SJCRH30 (cell line): ENCODE results near the gene NPAS2. TPM values are rescaled to one million over a fixed set of nuclear protein-coding genes. Genes with fewer than 3 reads are reported as not detected.

Experiments used
- DNase-seq, 2 experiments: peaks; one replicate each; pipeline ENCODE4 v3.0.0-alpha.2; 2015 to 2020
- H3K27ac ChIP-seq: fragments of 250-450 bp; sonication (Bioruptor Pico); 2 replicates; pipeline ENCODE4 v1.5.1; 2020; ENCODE audit warnings: mild to moderate bottlenecking, moderate library complexity
- H3K27me3 ChIP-seq: fragments of 250-450 bp; sonication (Bioruptor Pico); 2 replicates; pipeline ENCODE4 v1.5.1; 2020; ENCODE audit warnings: mild to moderate bottlenecking, moderate library complexity
- H3K36me3 ChIP-seq: fragments of 250-450 bp; sonication (Bioruptor Pico); 2 replicates; pipeline ENCODE4 v1.5.1; 2020; ENCODE audit warnings: mild to moderate bottlenecking, moderate library complexity
- H3K4me1 ChIP-seq: fragments of 250-450 bp; sonication (Bioruptor Pico); 2 replicates; pipeline ENCODE4 v1.5.1; 2020; ENCODE audit warnings: mild to moderate bottlenecking, moderate library complexity
- H3K4me3 ChIP-seq: fragments of 250-450 bp; sonication (Bioruptor Pico); 2 replicates; pipeline ENCODE4 v1.5.1; 2020; ENCODE audit warnings: mild to moderate bottlenecking, moderate library complexity
- H3K9me3 ChIP-seq: fragments of 250-450 bp; sonication (Bioruptor Pico); replicated peaks from 2 replicates; pipeline ENCODE4 v1.5.1; 2020; ENCODE audit warnings: mild to moderate bottlenecking, moderate library complexity
- total RNA-seq: library from RNA; depleted of rRNA; stranded (reverse); fragments of >200 nt; shearing (Covaris generic); gene quantifications from 2 replicates; pipeline ENCODE4 v1.2.3, GENCODE V29; 2014

Gene NPAS2
- total RNA-seq, 1 experiment from 2014 or later: 0.02 TPM

- H3K27me3 ChIP-seq: no peaks in the 10 kb centered on the region
- no peaks in the 10 kb centered on the region for H3K9me3 ChIP-seq
- no peaks in the 10 kb centered on the region for H3K36me3 ChIP-seq
- H3K4me3 ChIP-seq: no peak overlapping the region
- DNase-seq: no peak
- H3K27ac ChIP-seq: no peak overlapping the region
- H3K4me1 ChIP-seq: no peaks in the 10 kb centered on the region
These were observed 108.3 kb downstream of the NPAS2 start for GRCh38 chr2:100928235-100928634.

GRCh38 chr2:100929147-100929546 lies 109.2 kb downstream of the NPAS2 start:
- no peak for DNase-seq

GRCh38 chr2:100934504-100935371 lies 114.8 kb downstream of the NPAS2 start:
- DNase-seq: no peak
- H3K36me3 ChIP-seq: no peaks in the 10 kb centered on the region
- H3K4me1 ChIP-seq: no peaks in the 10 kb centered on the region
- 0 out of 2 replicates have a peak, but pooled peaks cover 3% of the 10 kb centered on the region for H3K27me3 ChIP-seq
- H3K27ac ChIP-seq: no peak overlapping the region
- no peak overlapping the region for H3K4me3 ChIP-seq
- H3K9me3 ChIP-seq: no peaks in the 10 kb centered on the region

More at GRCh38 chr2:100929147-100929546, 109.2 kb downstream of the NPAS2 start:
- no peak overlapping the region for H3K4me3 ChIP-seq
- no peaks in the 10 kb centered on the region for H3K4me1 ChIP-seq
- H3K27ac ChIP-seq: no peak overlapping the region
- H3K9me3 ChIP-seq: no peaks in the 10 kb centered on the region
- H3K36me3 ChIP-seq: no peaks in the 10 kb centered on the region
- no peaks in the 10 kb centered on the region for H3K27me3 ChIP-seq

- Histone ChIP-seq H3K9me3 (no peaks in the 10 kb centered on the region), H3K4me3 (no peak overlapping the region), H3K4me1 (no peaks in the 10 kb centered on the region), H3K27me3 (0 out of 2 replicates have a peak, but pooled peaks cover 3% of the 10 kb centered on the region), H3K27ac (no peak overlapping the region), H3K36me3 (no peaks in the 10 kb centered on the region)
- no peak for DNase-seq
These were observed 115.4 kb downstream of the NPAS2 start for GRCh38 chr2:100935372-100935752.

- Histone ChIP-seq H3K36me3 (no peaks in the 10 kb centered on the region), H3K4me3 (no peak overlapping the region), H3K9me3 (no peaks in the 10 kb centered on the region), H3K4me1 (no peaks in the 10 kb centered on the region), H3K27ac (no peak overlapping the region), H3K27me3 (0 out of 2 replicates have a peak, but pooled peaks cover 3% of the 10 kb centered on the region)
- no peak for DNase-seq
These were observed 116.3 kb downstream of the NPAS2 start for GRCh38 chr2:100936070-100936741.

GRCh38 chr2:100936972-100937542 lies 117.1 kb downstream of the NPAS2 start:
- no peak for DNase-seq
- Histone ChIP-seq H3K9me3 (no peaks in the 10 kb centered on the region), H3K4me1 (no peaks in the 10 kb centered on the region), H3K27me3 (0 out of 2 replicates have a peak, but pooled peaks cover 3% of the 10 kb centered on the region), H3K27ac (no peak overlapping the region), H3K36me3 (no peaks in the 10 kb centered on the region), H3K4me3 (no peak overlapping the region)

GRCh38 chr2:100938031-100939026 lies 118.4 kb downstream of the NPAS2 start:
- 0 out of 2 replicates have a peak, but pooled peaks cover 3% of the 10 kb centered on the region for H3K27me3 ChIP-seq
- no peaks in the 10 kb centered on the region for H3K4me1 ChIP-seq
- no peak for DNase-seq
- no peak overlapping the region for H3K4me3 ChIP-seq
- H3K27ac ChIP-seq: no peak overlapping the region
- no peaks in the 10 kb centered on the region for H3K9me3 ChIP-seq
- no peaks in the 10 kb centered on the region for H3K36me3 ChIP-seq

- Histone ChIP-seq H3K4me1 (no peaks in the 10 kb centered on the region), H3K36me3 (no peaks in the 10 kb centered on the region), H3K27ac (no peak overlapping the region), H3K27me3 (0 out of 2 replicates have a peak, but pooled peaks cover 3% of the 10 kb centered on the region), H3K4me3 (no peak overlapping the region), H3K9me3 (no peaks in the 10 kb centered on the region)
- DNase-seq: no peak
These were observed 119.5 kb downstream of the NPAS2 start for GRCh38 chr2:100939445-100939844.

- Histone ChIP-seq H3K4me1 (no peaks in the 10 kb centered on the region), H3K27me3 (0 out of 2 replicates have a peak, but pooled peaks cover 3% of the 10 kb centered on the region), H3K36me3 (no peaks in the 10 kb centered on the region), H3K9me3 (no peaks in the 10 kb centered on the region), H3K27ac (no peak overlapping the region), H3K4me3 (no peak overlapping the region)
- no peak for DNase-seq
These were observed 120.3 kb downstream of the NPAS2 start for GRCh38 chr2:100940240-100940639.

GRCh38 chr2:100940766-100941645 lies 121.1 kb downstream of the NPAS2 start:
- no peaks in the 10 kb centered on the region for H3K9me3 ChIP-seq
- no peak overlapping the region for H3K4me3 ChIP-seq
- H3K4me1 ChIP-seq: no peaks in the 10 kb centered on the region
- H3K27me3 ChIP-seq: 0 out of 2 replicates have a peak, but pooled peaks cover 3% of the 10 kb centered on the region
- no peak for DNase-seq
- H3K36me3 ChIP-seq: no peaks in the 10 kb centered on the region
- H3K27ac ChIP-seq: no peak overlapping the region

GRCh38 chr2:100941646-100942240 lies 121.8 kb downstream of the NPAS2 start:
- Histone ChIP-seq H3K4me3 (no peak overlapping the region), H3K4me1 (no peaks in the 10 kb centered on the region)
- no peak for DNase-seq

GRCh38 chr2:100944617-100945432 lies 124.9 kb downstream of the NPAS2 start:
- Histone ChIP-seq H3K9me3 (no peaks in the 10 kb centered on the region), H3K27me3 (peaks cover 7% of the 10 kb centered on the region), H3K27ac (no peak overlapping the region), H3K4me3 (no peak overlapping the region), H3K4me1 (no peaks in the 10 kb centered on the region; the same call in 1 of the 2 replicates), H3K36me3 (no peaks in the 10 kb centered on the region)
- no peak for DNase-seq

More at GRCh38 chr2:100941646-100942240, 121.8 kb downstream of the NPAS2 start:
- no peak overlapping the region for H3K27ac ChIP-seq
- H3K36me3 ChIP-seq: no peaks in the 10 kb centered on the region
- H3K9me3 ChIP-seq: no peaks in the 10 kb centered on the region
- 0 out of 2 replicates have a peak, but pooled peaks cover 3% of the 10 kb centered on the region for H3K27me3 ChIP-seq
